PC-9 (cell line): ENCODE data around the gene ALG14. TPM values are rescaled to one million over a fixed set of nuclear protein-coding genes. Genes with fewer than 3 reads are reported as not detected.
"Not testable (repeated sequence)": the region's sequence is repeated elsewhere in the genome, so short reads cannot be mapped to it uniquely, and the experiment has no call there.

Experiments used
- BruUV-seq: library from RNA; stranded (reverse); fragments of 400-500 nt; replicated peaks from 2 replicates; lab custom pipeline; 2021; lab: Mats Ljungman, UMichigan
- CTCF ChIA-PET: fragments of 300-600 bp; sonication (Branson Sonifier 250); formaldehyde crosslinking; loops from one replicate; lab custom pipeline; 2022; ENCODE audit warnings: antibody characterized with exemption; lab: Charles Lee
- POLR2A ChIA-PET: fragments of 300-600 bp; sonication (Branson Sonifier 250); formaldehyde crosslinking; loops from one replicate; lab custom pipeline; 2022; ENCODE audit warnings: antibody characterized with exemption; ENCODE audit not compliant: unreplicated experiment; lab: Charles Lee
- DNase-seq, 2 experiments: peaks; one replicate each; pipeline versions ENCODE4 v3.0.0 to v3.0.0-alpha.2; 2015 to 2022; ENCODE audit warnings: mixed read lengths in 1 of 2
- H2AFZ ChIP-seq: fragments of 200-600 bp; sonication (generic); 2 replicates; pipeline ENCODE4 v1.8.1; 2017; ENCODE audit warnings: antibody characterized with exemption
- H3F3A ChIP-seq: fragments of 200-600 bp; sonication (generic); 2 replicates; pipeline ENCODE4 v1.8.1; 2017; ENCODE audit warnings: antibody characterized with exemption, mild to moderate bottlenecking, low read depth; ENCODE audit not compliant: insufficient read depth
- H3K27ac ChIP-seq: fragments of 200-600 bp; sonication (generic); 2 replicates; pipeline ENCODE4 v1.6.1; 2016; ENCODE audit warnings: mixed run types
- H3K27me3 ChIP-seq: fragments of 200-600 bp; sonication (generic); 2 replicates; pipeline ENCODE4 v1.6.1; 2016; ENCODE audit warnings: low read depth, mixed run types; ENCODE audit not compliant: insufficient read depth
- H3K36me3 ChIP-seq: fragments of 200-600 bp; sonication (generic); 2 replicates; pipeline ENCODE4 v1.6.1; 2016; ENCODE audit warnings: low read depth, mixed run types
- H3K4me1 ChIP-seq: fragments of 200-600 bp; sonication (generic); replicated peaks from 2 replicates; pipeline ENCODE4 v1.6.1; 2016; ENCODE audit warnings: mixed run types; ENCODE audit not compliant: insufficient read depth
- H3K4me2 ChIP-seq: fragments of 200-600 bp; sonication (generic); 2 replicates; pipeline ENCODE4 v1.6.1; 2017; ENCODE audit warnings: mixed run types
- H3K4me3 ChIP-seq: fragments of 200-600 bp; sonication (generic); 2 replicates; pipeline ENCODE4 v1.6.1; 2016; ENCODE audit warnings: mixed run types
- H3K79me2 ChIP-seq: fragments of 200-600 bp; sonication (generic); 2 replicates; pipeline ENCODE4 v1.6.1; 2017; ENCODE audit warnings: low read depth, mixed run types
- H3K9me2 ChIP-seq: fragments of 200-600 bp; sonication (generic); 2 replicates; pipeline ENCODE4 v1.8.1; 2017; ENCODE audit warnings: mild to moderate bottlenecking; ENCODE audit not compliant: insufficient read depth
- H3K9me3 ChIP-seq: fragments of 200-600 bp; sonication (generic); 2 replicates; pipeline ENCODE4 v1.8.1; 2016; ENCODE audit warnings: low read depth; ENCODE audit not compliant: insufficient read depth
- H4K20me1 ChIP-seq: fragments of 200-600 bp; sonication (generic); 2 replicates; pipeline ENCODE4 v1.8.1; 2017; ENCODE audit not compliant: insufficient read depth
- CTCF ChIP-seq: fragments of 200-600 bp; sonication (generic); conservative IDR thresholded peaks from 2 replicates; pipeline ENCODE4 v1.6.1; 2017; ENCODE audit warnings: mixed run types, antibody characterized with exemption, mild to moderate bottlenecking, moderate library complexity
- EZH2 ChIP-seq: fragments of 200-600 bp; sonication (generic); IDR thresholded peaks from 2 replicates; pipeline ENCODE4 v1.8.0; 2017; ENCODE audit warnings: antibody characterized with exemption, low read depth
- intact Hi-C: fragments of 100-400 bp; cut with micrococcal nuclease; formaldehyde crosslinking; loops from one replicate; pipeline ENCODE4 v1.10.0; 2022; ENCODE audit not compliant: unreplicated experiment
- total RNA-seq: library from RNA; stranded (reverse); gene quantifications from 2 replicates; pipeline ENCODE4 v1.2.3, GENCODE V29; 2021

ALG14 gene
- total RNA-seq, 1 experiment from 2014 or later, result 8.6 TPM

- Histone ChIP-seq H3K4me2 (no peak overlapping the region), H3K4me3 (no peak overlapping the region), H3K79me2 (no peaks in the 10 kb centered on the region), H3F3A (no peaks in the 10 kb centered on the region; the same call in 1 of the 2 replicates), H3K4me1 (peaks cover 21% of the 10 kb centered on the region), H3K36me3 (no peaks in the 10 kb centered on the region), H3K27me3 (no peaks in the 10 kb centered on the region), H3K27ac (no peak overlapping the region), H4K20me1 (no peaks in the 10 kb centered on the region), H3K9me2 (no peaks in the 10 kb centered on the region; the same call in 1 of the 2 replicates), H3K9me3 (no peaks in the 10 kb centered on the region), H2AFZ (no peak overlapping the region)
- no TSS peak for BruUV-seq
- DNase-seq, result no peak
- ChIA-PET CTCF (no interaction called here), POLR2A (no interaction called here)
- intact Hi-C loops, result no loop called here
- TF ChIP-seq CTCF (no peak), EZH2 (no peak)
Measured at GRCh38 chr1:94998114-94998513, 74.6 kb downstream of the ALG14 start.

DNA sequence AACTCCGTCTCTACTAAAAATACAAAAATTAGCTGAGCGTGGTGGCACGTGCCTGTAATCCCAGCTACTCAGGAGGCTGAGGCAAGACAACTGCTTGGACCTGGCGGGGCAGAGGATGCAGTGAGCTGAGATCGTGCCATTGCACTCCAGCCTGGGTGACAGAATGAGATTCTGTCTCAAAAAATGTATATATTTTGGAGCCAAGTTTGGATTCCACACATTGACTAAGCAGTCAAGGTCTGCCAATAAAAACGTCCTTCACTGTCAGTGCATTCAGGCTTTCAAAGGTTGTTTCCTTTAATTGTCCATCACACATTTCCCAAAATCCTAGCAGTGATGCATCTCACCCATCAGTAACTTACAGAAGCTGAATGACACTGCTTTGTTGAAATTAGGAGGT, 77.2 kb downstream of the ALG14 start:
- H2AFZ ChIP-seq, DNase-seq, H3K4me3 ChIP-seq, H4K20me1 ChIP-seq, H3K9me2 ChIP-seq, BruUV-seq, POLR2A ChIA-PET, H3K79me2 ChIP-seq, H3K27ac ChIP-seq, intact Hi-C loops, H3F3A ChIP-seq, H3K27me3 ChIP-seq, H3K36me3 ChIP-seq, H3K9me3 ChIP-seq, H3K4me2 ChIP-seq: not testable (repeated sequence)
- H3K4me1 ChIP-seq, result peaks cover 15% of the 10 kb centered on the region
- CTCF ChIA-PET, result interaction anchor here (1.7 kb wide), 1 partner anchor 142 kb away, joined by 3 read pairs; no protein-coding TSS in a partner anchor

GRCh38 chr1:94994805-94995204, 77.9 kb downstream of the ALG14 start:
- intact Hi-C loops, result no loop called here
- Histone ChIP-seq H3K27me3 (no peaks in the 10 kb centered on the region), H4K20me1 (no peaks in the 10 kb centered on the region), H2AFZ (no peak overlapping the region), H3K27ac (peak overlapping the region; percentile 37; the same call in 1 of the 2 replicates), H3K79me2 (no peaks in the 10 kb centered on the region), H3K4me1 (peaks cover 15% of the 10 kb centered on the region), H3K4me3 (no peak overlapping the region), H3K9me2 (no peaks in the 10 kb centered on the region), H3K9me3 (no peaks in the 10 kb centered on the region), H3F3A (no peaks in the 10 kb centered on the region; the same call in 1 of the 2 replicates), H3K36me3 (no peaks in the 10 kb centered on the region), H3K4me2 (no peak overlapping the region)
- TF ChIP-seq CTCF, result no peak
- TF ChIP-seq EZH2, result no peak
- POLR2A ChIA-PET, result no interaction called here
- DNase-seq, result no peak
- no TSS peak for BruUV-seq
- CTCF ChIA-PET, result interaction anchor here (0.5 to 1.7 kb wide), 2 partner anchors 141 to 239 kb away, joined by 3 read pairs; no protein-coding TSS in a partner anchor
